Activated CD4-positive, CD25-positive, alpha-beta regulatory T cell treated with anti-CD3 and anti-CD28 coated beads, Interleukin-2, amount 50 U/mL, for 16 hours (primary cell): ENCODE measurements around the gene LARGE1.
A peak's percentile ranks its signal among the peaks of the same experiment; 100 is the strongest.

Experiments used
- DNase-seq: peaks from one replicate; pipeline ENCODE4 v3.0.0-alpha.2; 2020; ENCODE audit warnings: low read depth, low spot score

Gene LARGE1

DNA sequence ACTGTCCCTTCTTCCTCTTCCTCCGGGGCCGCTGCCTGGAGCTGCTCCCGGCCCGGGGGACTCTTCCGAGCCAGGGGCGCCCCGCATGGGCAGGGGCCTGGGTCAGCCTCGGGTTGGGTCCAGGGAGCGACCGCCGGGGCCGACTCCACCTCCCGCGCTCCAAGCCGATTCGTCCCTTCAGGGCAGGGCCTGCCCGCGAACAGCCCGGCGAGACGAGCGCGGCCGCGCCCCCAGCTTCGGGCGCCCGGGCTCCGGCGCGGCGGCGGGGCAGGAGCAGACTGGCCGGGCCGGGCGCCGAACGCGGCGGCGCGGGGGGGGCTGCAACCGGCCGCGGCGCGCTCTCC lies at the start of gene LARGE1:
LARGE1 (minus strand) TSS at position 280 of the 344 bp plus-strand sequence.
- DNase-seq = no peak

DNA sequence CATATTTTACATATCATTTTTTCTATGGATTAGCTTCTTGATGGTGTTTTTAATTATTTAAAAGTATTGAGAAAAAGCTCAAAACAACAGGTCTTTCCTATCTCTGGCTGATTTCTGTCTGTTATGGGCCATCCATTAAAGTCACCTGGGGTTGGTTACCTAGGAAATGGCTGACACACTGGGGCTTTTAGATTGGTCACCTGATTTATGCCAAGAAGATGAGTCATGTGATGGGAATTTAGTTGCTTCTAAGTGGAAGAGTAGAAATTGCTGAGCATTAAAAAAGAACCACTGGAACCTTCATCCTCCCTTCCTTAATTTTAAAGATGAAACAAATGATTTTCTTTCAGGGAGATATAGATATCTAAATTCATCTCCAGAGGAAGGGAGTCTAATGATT lies 48.8 kb upstream of the LARGE1 start:
- no peak for DNase-seq

DNA sequence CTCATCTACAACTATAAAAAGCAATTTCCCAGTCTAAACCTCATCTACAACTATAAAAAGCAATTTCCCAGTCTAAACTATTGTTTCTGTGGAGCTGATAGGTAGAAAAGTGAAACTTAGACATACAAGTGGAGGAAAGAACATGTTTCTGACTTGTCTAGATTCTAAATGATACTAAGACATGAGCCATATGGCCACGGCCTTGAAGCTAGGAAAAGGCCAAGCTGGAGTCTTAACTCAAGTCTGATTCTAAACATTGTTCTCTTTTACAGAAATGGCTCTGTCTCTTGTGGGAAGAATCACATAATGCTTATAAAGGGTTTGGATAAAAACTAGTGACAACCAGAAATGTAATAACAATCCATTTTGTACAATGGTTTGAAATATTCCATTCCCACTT lies 43.8 kb upstream of the LARGE1 start:
- no peak for DNase-seq

DNA sequence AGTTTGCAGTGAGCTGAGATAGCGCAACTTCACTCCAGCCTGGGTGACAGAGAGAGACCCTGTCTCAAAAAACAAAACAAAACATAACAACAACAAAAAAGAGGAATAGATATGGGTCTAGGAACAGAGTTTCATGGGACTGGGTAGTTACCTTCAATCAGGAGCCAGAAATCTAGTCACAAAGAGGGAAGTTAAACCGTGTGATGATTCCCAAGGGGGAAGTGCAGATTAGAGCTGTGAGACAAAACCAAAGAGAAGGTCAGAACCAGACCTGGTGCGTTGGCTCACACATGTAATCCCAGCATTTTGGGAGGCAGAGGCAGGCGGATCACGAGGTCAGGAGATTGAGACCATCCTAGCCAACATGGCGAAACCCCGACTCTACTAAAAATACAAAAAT lies 42.1 kb upstream of the LARGE1 start:
- no peak for DNase-seq

DNA sequence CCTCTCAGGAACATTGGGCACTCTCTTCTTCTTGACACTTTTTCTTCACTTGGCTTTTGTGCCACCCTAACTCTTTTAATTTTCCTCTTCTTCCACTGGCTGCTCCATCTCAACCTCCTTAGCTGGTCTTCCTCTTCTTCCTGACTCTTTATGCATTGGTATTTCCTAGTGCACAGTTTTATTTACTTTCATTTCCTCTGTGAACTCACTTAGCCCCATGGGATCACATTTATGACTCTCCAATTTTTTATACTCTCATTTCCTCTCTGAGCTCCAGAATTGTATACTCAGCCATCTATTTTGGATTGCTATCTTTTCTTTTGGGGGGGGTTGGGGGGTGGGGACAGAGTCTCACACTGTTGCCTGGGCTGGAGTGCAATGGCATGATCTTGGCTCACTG lies 38.5 kb upstream of the LARGE1 start:
- no peak for DNase-seq

DNA sequence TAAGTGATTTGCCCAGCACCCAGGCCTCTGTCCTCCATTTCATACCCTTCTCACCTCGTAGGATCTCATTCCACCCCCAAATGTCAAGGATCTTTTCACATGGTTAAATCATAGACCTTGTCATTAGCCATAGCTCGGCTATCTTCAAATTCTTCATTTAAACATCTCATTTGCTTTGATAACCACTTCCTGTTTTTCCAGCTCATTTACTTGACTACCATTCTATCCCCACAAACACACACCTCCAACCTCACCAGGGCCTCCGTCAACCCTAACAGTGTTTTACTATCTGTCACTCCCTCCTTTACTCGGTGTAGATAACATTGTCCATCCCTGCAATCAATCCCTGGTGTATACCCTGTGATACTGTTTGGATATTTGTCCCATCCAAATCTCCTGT lies 36.8 kb upstream of the LARGE1 start:
- no peak for DNase-seq

DNA sequence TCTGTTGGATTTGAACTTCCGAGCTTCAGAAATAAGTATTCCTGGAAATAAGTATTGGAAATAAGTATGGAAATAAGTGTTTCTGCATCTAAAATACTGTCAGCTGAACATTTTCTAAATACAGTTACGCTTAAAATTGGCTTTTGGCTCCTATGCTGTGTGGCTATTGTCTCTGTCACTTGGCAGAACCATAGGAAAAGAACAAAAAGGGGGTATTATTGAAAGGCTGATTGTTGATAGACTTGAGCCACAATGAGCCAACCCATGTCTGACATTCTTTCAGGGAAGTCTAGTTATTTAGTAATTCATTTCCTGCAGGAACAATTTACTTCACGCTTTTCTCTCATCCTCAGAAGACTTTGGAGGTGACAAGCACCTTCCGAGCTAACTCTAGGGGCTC lies 32.5 kb upstream of the LARGE1 start:
- DNase-seq = no peak

DNA sequence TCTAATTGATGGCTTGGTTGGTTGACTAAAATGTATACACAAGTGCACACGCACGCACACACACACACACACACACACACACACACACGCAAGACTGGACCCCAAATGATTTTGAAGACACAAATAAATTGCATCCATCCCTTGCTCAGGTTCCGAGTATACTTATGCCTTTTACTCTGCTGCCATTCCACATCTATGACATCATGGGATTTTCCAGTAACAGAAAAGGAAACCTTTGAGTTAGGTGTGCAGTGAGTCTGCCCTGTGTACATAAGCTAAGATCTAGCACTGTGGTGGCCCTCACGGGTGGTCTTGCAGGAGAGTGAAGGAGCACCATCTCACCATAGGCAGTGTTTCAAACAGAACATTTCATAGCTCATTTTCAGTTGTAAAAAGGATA lies 20.5 kb upstream of the LARGE1 start:
- DNase-seq = no peak

DNA sequence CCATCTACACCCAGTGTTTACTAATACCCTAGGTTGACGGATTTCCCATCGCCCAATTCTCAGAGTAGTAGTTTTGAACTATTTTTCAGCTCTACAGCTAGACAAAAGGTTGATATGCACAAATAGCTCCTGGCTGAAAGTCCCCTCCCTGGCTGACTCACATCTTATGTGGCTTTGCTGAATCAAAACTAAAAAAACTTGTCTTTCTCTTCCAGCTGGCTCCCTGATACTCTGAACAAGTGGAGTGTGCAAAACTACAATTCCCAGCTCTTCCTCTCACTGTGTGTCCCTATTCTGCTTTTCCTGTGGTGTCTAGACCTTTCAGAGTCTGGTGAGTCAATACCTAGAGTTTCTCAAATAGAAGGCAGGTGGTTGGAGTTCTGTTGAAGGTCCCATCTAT lies 12.7 kb upstream of the LARGE1 start:
- no peak for DNase-seq

DNA sequence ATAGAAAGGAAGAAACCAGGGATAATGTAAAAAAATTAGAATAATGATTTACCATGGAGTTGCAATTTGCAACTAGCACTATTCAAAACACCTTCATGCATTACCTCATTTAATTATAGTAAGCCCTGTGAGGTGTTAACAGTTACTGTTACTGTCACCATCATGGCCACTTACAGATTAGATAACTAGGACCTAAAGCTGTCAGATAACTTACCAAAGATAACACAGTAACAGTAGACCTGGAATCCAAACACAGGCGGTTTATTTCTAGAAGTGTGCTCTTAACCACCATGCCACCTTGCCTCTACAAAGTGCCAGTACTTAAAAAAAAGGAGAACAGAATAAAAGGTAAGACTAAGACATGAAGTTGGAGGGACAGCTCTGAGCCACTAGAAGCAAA lies 11.1 kb upstream of the LARGE1 start:
- no peak for DNase-seq

DNA sequence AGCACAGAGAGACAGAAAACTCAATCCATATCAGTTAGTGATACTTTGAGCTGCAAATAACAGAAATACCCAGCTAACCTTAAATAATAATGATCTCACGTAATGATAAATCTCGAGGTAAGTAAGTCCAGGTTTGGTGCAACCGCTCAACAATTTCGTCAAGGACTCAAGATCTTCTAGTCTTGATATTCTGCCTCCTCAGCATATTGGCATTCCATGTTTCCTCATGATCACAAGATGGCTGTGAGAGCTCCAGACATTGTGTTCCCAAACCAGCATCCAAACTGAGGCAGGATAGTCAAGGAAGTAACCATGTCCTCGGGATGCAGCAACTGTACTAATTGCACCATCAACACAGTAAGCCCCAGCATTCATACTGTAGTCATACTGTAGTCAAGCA lies 7.5 kb upstream of the LARGE1 start:
- no peak for DNase-seq

DNA sequence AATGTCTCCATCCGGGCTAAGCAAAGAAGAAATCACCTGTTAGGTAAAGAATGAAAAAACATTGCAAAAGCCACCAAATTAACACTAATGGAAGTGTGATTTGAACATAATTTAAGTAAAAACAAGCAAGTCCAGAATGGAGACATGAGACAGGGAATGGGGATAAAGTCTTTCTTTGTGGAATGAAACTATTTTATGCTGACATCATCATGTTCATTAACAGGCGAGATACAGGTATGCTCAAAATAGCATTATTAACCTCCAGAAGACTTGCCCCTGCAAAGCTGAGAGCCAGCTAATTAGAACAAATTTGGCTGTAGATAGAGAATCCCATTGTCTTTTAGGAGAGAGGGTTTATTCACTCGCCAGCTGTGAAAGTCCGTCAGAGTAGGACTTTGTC lies 4.9 kb upstream of the LARGE1 start:
- DNase-seq = no peak

DNA sequence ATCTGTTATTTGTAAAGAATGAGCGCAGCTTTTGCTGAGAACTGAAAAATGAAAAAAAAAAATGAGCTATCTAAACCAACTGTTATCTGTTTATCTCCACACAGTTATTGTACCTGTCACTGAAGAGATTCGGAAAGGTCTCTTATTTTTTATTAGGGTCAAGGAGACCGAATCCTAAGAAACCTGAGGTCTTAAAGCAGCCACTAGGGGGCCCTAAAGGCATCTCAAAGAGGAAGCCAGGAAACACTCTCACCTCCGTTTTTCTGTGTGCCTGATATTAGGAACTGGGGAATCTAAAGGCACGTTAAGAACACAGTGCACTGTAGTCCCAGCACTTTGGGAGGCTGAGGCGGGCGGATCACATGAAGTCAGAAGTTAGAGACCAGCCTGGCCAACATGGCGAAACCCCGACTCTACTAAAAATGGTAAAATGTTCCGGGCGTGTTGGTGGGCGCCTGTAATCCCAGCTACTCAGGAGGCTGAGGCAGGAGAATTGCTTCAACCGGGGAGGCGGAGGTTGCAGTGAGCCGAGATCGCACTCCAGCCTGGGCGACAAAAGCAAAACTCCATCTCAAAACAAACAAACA lies 3.5 kb upstream of the LARGE1 start:
- DNase-seq = no peak

DNA sequence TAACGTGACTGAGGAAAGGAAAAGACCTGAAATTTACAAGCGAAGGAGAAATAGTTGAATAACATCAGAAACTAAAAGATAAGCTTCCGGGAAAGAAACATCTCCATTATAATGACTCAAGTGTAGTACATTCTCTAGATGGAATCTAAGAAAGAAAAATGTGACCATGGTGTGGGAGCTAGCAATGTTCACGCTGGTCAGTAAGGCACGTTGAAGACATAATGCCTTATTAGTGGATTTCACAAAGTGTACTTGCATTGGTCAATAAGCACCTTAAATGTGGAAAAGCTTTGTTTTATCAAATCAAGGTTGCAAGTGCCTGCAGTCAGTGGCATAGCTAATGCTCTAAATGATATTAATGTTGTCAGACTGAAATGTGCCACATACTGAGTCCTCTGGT lies 2.8 kb upstream of the LARGE1 start:
- no peak for DNase-seq

DNA sequence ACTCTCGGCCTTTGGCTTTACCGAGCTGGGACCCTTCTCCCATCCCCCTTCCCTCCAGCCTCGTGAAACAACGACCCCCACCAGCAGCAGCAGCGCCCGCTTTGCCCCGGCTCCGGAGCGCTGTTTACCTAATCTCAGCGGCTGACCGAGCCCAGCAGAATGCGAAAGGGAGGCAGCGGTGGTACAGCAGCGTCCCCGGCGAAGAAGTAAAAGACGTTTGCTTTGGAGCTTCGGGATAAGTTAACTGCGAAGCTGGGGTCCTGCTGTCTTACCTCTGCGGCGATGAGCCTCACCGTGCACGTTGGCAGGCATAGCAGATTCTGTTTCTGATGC lies 2.0 kb upstream of the LARGE1 start:
- no peak for DNase-seq

DNA sequence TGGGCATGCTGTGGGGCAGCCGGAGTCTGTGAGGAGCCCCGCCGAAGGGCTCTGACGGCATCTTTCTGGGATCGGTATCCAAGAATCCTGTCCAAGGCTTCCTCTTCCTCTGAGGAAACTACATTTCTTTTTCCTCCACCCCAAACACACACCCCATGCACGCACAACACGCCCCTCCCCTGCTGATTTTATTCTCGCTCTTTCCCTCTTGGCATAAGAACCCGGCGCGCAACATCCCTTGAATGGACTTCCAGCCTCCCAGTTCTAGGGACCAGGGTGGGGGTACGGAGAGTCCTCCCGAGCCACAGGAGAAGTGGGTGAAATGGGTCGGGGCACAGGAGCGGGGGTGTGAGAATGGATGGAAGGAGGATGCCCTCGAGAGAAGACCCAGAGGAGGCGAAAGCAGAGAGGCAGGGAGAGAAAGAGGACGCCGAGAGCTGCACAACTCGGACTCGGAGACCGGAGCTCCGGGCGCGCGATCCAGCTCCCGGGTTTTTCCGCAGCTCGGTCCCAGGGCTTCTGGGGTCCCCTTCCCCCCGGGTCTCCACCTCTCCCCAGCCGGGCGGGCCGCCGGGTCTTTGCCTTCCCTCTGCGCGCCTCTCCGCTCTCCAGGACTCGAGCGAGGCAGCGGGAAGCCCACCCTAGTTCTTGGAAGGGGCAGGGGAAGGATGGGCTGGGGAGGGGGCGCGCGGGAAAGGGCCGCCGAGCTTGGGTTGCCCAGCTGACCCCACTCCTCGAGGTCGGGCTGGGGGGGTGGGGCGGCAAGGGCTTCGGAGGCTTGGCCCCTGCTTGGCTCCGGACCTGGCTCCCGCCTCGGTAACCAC lies 1.5 kb upstream of the LARGE1 start:
- DNase-seq = no peak

DNA sequence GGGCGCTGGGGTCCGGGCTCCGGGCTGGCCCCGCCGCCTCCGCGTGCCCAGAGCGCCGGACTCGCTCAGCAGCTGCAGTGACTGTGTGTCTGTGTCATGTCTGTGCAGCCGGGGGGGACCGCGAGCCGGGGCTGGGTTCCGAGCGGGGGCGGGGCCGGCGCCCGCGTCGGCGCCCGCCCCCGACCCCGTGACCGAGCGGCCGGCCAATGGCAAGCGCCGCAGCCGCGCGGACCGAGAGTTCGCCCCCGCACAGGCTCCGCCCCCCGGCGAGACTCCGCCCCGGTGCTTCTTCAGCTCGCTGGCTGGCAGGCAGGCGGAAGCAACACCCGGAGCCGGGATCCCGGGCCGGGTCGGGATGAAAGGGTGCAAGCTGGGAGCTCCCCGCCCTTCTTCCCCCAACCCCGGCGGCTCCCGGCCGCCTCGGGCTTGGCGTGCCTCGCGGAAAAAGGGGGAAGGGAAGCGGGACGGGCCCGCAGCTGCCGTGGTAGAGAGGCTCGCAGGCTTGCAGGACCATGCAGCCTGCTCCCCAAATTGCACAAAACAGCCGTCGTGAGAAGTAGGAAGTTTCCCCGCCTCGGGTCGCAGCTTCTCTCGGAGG lies 750 bp upstream of the LARGE1 start:
- peak; percentile 45 for DNase-seq

DNA sequence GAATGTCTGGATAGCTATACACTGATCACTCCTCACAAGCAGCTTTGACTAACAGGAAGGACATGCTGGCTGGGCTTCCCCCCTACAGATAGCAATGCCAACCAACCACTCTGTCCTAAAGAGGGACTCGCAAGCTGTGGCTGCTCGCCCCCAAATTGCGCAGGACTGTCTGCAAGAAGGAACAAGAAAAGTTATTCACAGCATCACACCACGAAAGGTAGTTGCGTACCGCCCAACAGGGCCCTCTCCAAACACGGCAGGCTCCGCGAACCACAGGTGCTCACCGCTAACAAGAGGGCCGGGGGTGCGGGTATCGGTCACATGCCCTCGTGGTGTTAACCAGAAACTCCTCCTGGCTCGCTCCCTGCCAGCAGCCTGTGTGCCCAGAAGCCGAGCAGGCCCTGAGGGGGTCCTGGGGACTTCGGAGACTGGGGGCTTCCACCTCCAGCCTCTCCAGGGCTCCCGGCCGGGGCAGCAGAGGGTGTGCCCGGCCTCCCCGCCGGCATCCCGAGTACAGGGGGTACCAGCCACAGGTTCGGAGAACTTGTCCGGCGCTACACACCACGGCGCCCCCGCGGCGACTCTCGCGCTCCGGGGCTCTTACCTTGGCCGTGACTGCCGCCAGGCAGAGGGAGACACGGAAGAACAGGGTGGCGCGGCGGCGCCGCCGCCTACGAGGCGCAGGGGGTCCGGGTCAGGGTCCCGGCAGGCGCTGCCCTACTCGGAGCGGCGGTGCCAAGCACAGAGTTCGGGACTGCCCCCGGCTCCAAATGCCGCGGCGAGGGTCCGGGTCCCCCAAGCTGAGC lies 682 bp downstream of the LARGE1 start:
- no peak for DNase-seq

DNA sequence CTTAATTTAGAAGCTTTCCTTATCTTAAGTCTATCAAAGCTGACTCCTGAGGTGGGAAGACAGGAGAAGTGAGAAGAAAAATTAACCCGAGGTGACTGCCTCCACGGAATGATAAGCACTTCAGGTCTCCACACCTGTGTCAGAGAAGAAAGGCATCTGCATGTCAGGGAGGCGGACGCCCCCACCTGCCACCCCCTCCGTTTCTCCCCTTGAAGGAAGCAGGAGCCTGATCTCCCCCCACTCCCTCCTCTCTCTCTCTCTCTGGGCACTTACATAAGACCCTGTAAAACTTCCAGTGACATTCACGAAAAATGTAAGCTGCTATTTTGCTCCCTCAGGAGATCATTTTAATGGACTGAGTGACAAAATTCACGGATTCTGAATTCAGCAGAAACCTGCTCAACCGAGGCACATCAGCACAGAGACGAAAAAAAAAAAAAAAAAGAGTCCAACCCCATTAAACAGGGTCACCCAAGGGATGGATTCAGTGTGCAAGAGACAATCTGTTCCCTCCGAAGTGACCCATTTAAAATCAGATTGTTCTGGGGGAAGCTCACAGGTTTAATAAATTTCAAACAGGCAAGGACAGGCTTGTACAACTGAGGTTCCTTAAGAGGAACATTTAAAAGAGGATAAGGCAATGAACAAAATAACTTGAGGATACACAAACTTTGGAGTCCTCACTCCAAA lies 1.5 kb downstream of the LARGE1 start:
- no peak for DNase-seq

DNA sequence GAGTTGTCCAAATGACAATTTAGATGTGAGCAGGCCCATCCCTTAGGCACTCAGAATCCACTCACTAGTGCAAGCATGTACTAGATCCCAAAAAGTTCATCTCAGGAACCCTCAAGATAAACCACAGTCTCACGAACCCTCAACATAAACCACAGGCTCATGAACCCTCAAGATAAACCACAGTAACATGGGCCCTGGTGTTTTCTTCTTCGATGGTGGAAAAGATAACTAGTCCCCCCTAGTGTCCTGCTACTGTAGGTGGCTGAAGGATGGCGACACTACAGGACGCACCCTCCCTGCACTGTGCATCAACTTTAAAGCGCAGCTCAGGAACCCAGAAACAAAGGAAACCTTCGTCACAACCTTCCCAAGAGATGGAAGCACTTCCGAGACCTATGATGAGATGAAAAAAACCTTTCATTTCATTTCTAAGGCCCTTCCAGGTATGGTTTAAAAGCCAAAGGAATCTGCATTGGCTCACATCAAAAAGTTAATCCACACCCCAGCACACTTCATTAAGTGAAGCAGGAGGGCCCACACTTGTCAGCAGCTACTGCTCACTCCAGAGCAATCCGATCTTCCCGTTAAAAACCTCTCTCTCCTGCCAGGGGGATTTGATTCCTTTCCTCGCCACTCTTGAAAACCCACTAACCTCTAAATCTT lies 2.4 kb downstream of the LARGE1 start:
- no peak for DNase-seq

DNA sequence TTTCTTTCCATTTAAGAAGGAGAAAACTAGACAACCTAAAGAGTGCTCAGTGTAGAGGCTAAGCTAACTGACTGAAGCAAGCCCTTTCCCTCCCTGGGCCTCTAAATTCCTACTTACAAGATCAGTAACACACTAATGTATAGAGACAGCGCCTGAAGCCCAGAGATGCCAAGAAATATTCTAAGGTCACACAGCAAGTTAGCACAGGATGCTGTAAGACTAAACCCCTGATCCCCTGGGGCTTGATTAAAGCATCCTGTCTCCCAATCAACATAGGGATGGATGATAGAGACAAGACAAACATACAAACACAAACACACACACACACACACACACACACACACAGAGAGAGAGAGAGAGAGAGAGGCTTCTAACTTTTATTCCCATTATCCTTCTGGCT lies 5.6 kb downstream of the LARGE1 start:
- no peak for DNase-seq

DNA sequence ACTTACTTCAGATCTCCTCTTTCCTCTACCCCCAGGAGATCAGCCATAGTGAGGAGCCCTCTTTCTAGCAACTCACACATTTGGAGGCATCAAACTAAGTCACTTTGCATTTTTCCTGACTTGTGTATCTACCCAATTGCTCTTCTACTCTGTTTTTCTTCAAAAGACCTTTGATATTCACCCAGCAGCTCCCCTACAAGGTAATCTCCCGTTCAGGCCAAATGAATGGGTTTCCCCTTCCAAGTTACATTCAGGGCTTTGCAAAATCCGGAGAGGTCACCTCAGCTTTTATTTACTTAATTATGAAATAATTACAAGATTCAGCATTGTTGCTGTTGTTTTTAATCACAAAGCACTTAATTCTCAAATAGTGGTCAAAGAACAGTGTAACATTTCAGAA lies 6.1 kb downstream of the LARGE1 start:
- DNase-seq = no peak
